Mucosa of descending colon (tissue), 3 donors: Measurements from ENCODE around the gene PLEKHA7. TPM values are rescaled to one million over a fixed set of nuclear protein-coding genes. Genes with fewer than 3 reads are reported as not detected.

Source experiments
- ATAC-seq: fragments of 200-7000 bp; cut with Tn5 transposase; one replicate; pipeline ENCODE4 v1.9.1; 2020; ENCODE audit warnings: mild to moderate bottlenecking, moderate library complexity
- DNase-seq, 3 donors: peaks; one replicate each; pipeline ENCODE4 v3.0.0-alpha.2; 2020
- H3K36me3 ChIP-seq: fragments of 200-600 bp; one replicate; pipeline ENCODE4 v1.8.0; 2021; ENCODE audit warnings: low read depth, mild to moderate bottlenecking
- H3K4me1 ChIP-seq: fragments of 200-600 bp; one replicate; pipeline ENCODE4 v1.8.0; 2021; ENCODE audit warnings: low read depth, mild to moderate bottlenecking
- H3K4me3 ChIP-seq: fragments of 200-600 bp; one replicate; pipeline ENCODE4 v1.8.0; 2021; ENCODE audit warnings: mild to moderate bottlenecking
- H3K9me3 ChIP-seq: fragments of 200-600 bp; one replicate; pipeline ENCODE4 v1.8.0; 2021; ENCODE audit warnings: mild to moderate bottlenecking
- intact Hi-C, 2 donors: fragments of 100-400 bp; cut with DNase I in 1 of 2; cut with micrococcal nuclease in 1 of 2; formaldehyde crosslinking; loops; one replicate each; pipeline versions ENCODE4 v1.11.0 to v1.11.1; 2022; cut with DNase I, micrococcal nuclease
- total RNA-seq, 3 donors: library from RNA; stranded (reverse); fragmentation: NEBNext Ultra II Directional in 2 of 3; extraction: Animal tissue kit (Norgen Biotek cat#: 25700) in 2 of 3; gene quantifications; one replicate each; pipeline versions ENCODE4 v1.2.1 to v1.2.4, GENCODE V29; 2021 to 2023
- TF ChIP-seq, protein P1 (sequence below): fragments of 200-600 bp; IDR thresholded peaks from one replicate; pipeline ENCODE4 v1.8.0; 2022; ENCODE audit warnings: antibody characterized with exemption, mild to moderate bottlenecking
- donor health status: DM: no; HTN: no; CAD: no; lungs with moderate emphysema.
- donor health status: DM: no; HTN: no; CAD: no.
- donor health status: DM: no; HTN: yes; CAD: no.

The PLEKHA7 gene
- total RNA-seq, 3 donors from 2014 or later = 67.0 to 120 (median 99.6) TPM

DNA sequence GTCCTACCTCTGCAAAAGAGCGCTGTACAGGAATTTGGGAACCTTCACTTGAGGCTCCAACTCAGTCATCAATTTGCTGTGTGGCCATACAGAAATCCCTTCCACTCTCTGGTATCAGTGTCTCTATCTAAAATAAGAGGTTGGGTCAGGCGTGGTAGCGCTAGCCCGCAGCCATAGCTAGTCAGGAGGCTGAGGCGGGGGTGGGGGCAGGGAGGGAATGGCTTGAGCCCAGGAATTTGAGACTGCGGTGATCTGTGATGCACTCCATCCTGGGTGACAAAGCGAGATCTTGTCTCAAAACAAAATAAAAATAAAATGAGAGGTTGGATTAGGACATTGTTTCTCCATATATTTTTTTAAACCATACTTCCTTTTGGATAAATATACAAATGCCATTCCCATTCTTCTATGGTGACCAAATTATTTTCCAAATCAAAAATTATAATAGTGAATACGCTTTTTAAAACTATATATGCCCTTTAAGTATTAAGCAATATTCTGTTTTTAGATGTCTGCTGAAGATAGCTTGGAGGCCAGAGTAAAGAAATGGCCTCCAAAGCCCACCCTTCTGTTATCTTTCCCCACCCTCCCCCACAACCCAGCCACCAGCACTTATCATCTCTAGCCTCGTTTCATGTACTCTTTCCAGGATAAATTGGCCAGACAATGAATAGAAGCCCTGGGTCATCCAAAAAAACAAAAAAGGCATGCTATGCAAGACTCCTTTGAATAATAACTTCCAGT lies 87.2 kb downstream of the PLEKHA7 start:
- Histone ChIP-seq H3K4me1 (peaks cover 23% of the 10 kb centered on the region), H3K4me3 (no peak overlapping the region), H3K36me3 (no peaks in the 10 kb centered on the region), H3K9me3 (no peaks in the 10 kb centered on the region)
- TF ChIP-seq, protein P1, sequence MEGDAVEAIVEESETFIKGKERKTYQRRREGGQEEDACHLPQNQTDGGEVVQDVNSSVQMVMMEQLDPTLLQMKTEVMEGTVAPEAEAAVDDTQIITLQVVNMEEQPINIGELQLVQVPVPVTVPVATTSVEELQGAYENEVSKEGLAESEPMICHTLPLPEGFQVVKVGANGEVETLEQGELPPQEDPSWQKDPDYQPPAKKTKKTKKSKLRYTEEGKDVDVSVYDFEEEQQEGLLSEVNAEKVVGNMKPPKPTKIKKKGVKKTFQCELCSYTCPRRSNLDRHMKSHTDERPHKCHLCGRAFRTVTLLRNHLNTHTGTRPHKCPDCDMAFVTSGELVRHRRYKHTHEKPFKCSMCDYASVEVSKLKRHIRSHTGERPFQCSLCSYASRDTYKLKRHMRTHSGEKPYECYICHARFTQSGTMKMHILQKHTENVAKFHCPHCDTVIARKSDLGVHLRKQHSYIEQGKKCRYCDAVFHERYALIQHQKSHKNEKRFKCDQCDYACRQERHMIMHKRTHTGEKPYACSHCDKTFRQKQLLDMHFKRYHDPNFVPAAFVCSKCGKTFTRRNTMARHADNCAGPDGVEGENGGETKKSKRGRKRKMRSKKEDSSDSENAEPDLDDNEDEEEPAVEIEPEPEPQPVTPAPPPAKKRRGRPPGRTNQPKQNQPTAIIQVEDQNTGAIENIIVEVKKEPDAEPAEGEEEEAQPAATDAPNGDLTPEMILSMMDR = no peak
- DNase-seq = no peak
- intact Hi-C loops = no loop called here
- no peak for ATAC-seq

GRCh38 chr11:16925561-16926065 lies 88.6 kb downstream of the PLEKHA7 start:
- intact Hi-C loops = no loop called here
- TF ChIP-seq, protein P1 = no peak
- DNase-seq = peak; percentile 50 to 80 (median 72)

DNA sequence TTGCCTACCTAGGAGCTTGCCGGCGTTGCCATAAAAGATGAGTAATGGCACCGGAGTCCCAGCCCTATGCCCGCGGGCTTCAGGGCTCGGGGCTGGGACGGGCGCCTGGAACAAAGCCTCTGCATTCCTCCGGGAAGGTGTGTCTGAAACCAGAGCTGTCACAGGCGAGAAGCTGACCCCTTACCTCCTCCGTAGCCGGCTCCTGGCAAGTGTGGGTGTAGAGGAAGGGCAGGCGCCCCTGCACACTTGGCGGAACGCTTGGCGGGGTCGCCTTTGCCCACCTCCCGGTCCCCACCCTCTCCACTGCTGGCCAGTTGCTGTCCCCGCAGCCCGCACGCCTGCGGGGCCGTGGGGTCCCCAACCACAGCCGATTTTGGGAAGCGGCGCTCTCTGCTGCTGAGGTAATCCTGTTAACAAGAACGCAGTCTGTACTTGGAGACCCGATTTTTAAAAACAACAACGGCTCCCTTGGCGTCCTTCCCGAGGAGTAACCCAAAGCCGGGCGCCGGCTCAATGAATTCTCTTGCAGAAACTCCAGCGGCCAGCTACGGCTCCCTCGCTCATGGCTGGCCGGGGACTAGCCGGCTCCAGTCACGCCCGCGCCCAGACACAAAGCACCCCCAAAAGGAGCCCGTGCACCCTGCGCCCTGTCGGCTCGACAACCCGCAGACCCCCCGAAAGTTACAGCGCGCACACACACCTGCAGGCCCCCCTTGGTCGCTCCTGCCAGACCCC lies 89.2 kb downstream of the PLEKHA7 start:
- peak; percentile 82 for ATAC-seq
- intact Hi-C loops = no loop called here
- Histone ChIP-seq H3K4me1 (peaks cover 39% of the 10 kb centered on the region), H3K9me3 (no peaks in the 10 kb centered on the region), H3K36me3 (no peaks in the 10 kb centered on the region), H3K4me3 (no peak overlapping the region)
- peak; percentile 83 to 89 (median 88) for DNase-seq
- TF ChIP-seq, protein P1 = no peak

More at GRCh38 chr11:16925561-16926065, 88.6 kb downstream of the PLEKHA7 start:
- peak; percentile 52 for ATAC-seq
- Histone ChIP-seq H3K4me1 (peaks cover 35% of the 10 kb centered on the region), H3K9me3 (no peaks in the 10 kb centered on the region), H3K4me3 (no peak overlapping the region), H3K36me3 (no peaks in the 10 kb centered on the region)

DNA sequence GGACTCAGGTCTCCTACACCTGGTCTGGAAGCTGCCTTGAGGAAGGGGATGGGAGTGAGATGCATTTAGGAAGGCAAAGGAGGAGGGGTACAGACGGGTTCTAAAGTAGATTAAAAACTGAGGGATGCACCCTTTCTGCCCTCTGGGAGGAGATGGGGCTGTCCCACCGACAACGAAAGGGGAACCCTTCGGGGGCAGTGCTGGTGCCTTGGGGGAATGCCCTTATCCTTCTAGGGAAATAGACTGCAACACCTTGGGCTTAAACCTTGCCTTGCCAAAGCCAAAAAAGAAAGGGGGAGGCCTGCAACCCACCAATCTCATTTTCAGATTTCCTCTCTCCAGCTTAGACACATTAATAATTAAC lies 89.8 kb downstream of the PLEKHA7 start:
- TF ChIP-seq, protein P1 = no peak
- intact Hi-C loops = no loop called here
- DNase-seq (peak in 1 of 3 donors; percentile 40), ATAC-seq (no peak)
- Histone ChIP-seq H3K36me3 (no peaks in the 10 kb centered on the region), H3K4me1 (peaks cover 44% of the 10 kb centered on the region), H3K4me3 (no peak overlapping the region), H3K9me3 (no peaks in the 10 kb centered on the region)

GRCh38 chr11:16923987-16924386 lies 90.2 kb downstream of the PLEKHA7 start:
- DNase-seq = peak; percentile 63 to 68 (median 65)
- Histone ChIP-seq H3K4me3 (no peak overlapping the region), H3K9me3 (no peaks in the 10 kb centered on the region), H3K36me3 (no peaks in the 10 kb centered on the region), H3K4me1 (peaks cover 47% of the 10 kb centered on the region)
- TF ChIP-seq, protein P1 = no peak
- ATAC-seq = peak; percentile 79
- intact Hi-C loops = no loop called here
